ENCODE measurements around the gene TM9SF3.

GRCh38 chr10:96509017-96509641 lies 77.7 kb downstream of the TM9SF3 start:
- TF ChIP-seq CTCF (IDR thresholded peaks at IDR 0.05) (no peak), POLR2A (IDR thresholded peaks at IDR 0.05) (no peak), POLR2AphosphoS5 (IDR thresholded peaks at IDR 0.05) (no peak), EP300 (IDR thresholded peaks at IDR 0.05) (no peak)
